Urinary bladder (tissue), 4 donors: ENCODE data around the gene NUMBL. TPM values are rescaled to one million over a fixed set of nuclear protein-coding genes. Genes with fewer than 3 reads are reported as not detected.

Experiments
- DNase-seq: peaks from one replicate; pipeline ENCODE4 v3.0.0-alpha.2; 2015; ENCODE audit errors: extremely low spot score
- H3K27ac ChIP-seq: one replicate; pipeline ENCODE4 v1.5.1; 2013; ENCODE audit warnings: low read depth, mild to moderate bottlenecking, moderate library complexity
- H3K36me3 ChIP-seq: one replicate; pipeline ENCODE4 v1.6.1; 2013; ENCODE audit warnings: mild to moderate bottlenecking, moderate library complexity; ENCODE audit not compliant: insufficient read depth
- H3K4me1 ChIP-seq: one replicate; pipeline ENCODE4 v1.6.1; 2013; ENCODE audit warnings: mild to moderate bottlenecking, moderate library complexity; ENCODE audit not compliant: insufficient read depth
- H3K4me3 ChIP-seq: one replicate; pipeline ENCODE4 v1.5.1; 2013; ENCODE audit warnings: low read depth, low read length
- WGBS: extraction: QIAGEN DNeasy Blood & Tissue Kit; methylation state at CpG from one replicate; pipeline ENCODE4 v1.1.7; 2013; 5-methylcytosine and 5-hydroxymethylcytosine counted together
- polyA plus RNA-seq: library from polyadenylated mRNA; stranded (reverse); fragments of 200-250 nt; gene quantifications from one replicate; pipeline ENCODE4 v1.2.3, GENCODE V29; 2013
- total RNA-seq: library from RNA; depleted of rRNA; stranded (reverse); fragments of >200 nt; gene quantifications from one replicate; pipeline ENCODE4 v1.2.3, GENCODE V29; 2014
- donor health status: healthy with polysubstance abuse.
- donor health status: healthy.

Gene NUMBL
- total and polyA plus RNA-seq, 2 donors = 22.8 to 63.3 TPM

GRCh38 chr19:40690693-40691420, 406 bp upstream of the NUMBL start:
- H3K27ac ChIP-seq = peak overlapping the region; percentile 84
- DNase-seq = peak; percentile 76
- H3K36me3 ChIP-seq = peaks cover 7% of the 10 kb centered on the region
- H3K4me3 ChIP-seq = peak overlapping the region; percentile 75
- no peaks in the 10 kb centered on the region for H3K4me1 ChIP-seq
- WGBS = 2% methylated on average over 56 of the region's 56 CpGs

GRCh38 chr19:40689339-40690049, 957 bp downstream of the NUMBL start:
- Histone ChIP-seq H3K27ac (peak overlapping the region; percentile 44), H3K4me3 (peak overlapping the region; percentile 75), H3K4me1 (no peaks in the 10 kb centered on the region), H3K36me3 (peaks cover 3% of the 10 kb centered on the region)
- no peak for DNase-seq
- WGBS = 20% methylated on average over 18 of the region's 18 CpGs

GRCh38 chr19:40688987-40689338, 1.5 kb downstream of the NUMBL start:
- DNase-seq = no peak
- Histone ChIP-seq H3K27ac (no peak overlapping the region), H3K4me1 (no peaks in the 10 kb centered on the region), H3K4me3 (peak overlapping the region; percentile 75), H3K36me3 (no peaks in the 10 kb centered on the region)
- WGBS = 36% methylated on average over 4 of the region's 4 CpGs

- Histone ChIP-seq H3K4me1 (no peaks in the 10 kb centered on the region), H3K27ac (no peak overlapping the region), H3K36me3 (no peaks in the 10 kb centered on the region), H3K4me3 (no peak overlapping the region)
- DNase-seq = no peak
- 65% methylated on average over 1 of the region's 1 CpG for WGBS
These were observed 2.1 kb downstream of the NUMBL start for GRCh38 chr19:40688309-40688708.

- Histone ChIP-seq H3K4me3 (no peak overlapping the region), H3K36me3 (no peaks in the 10 kb centered on the region)
These were observed 2.9 kb downstream of the NUMBL start for GRCh38 chr19:40687525-40688016.

GRCh38 chr19:40686882-40687524, 3.4 kb downstream of the NUMBL start:
- WGBS = 76% methylated on average over 14 of the region's 14 CpGs
- no peaks in the 10 kb centered on the region for H3K4me1 ChIP-seq
- no peak for DNase-seq
- H3K4me3 ChIP-seq = no peak overlapping the region
- H3K27ac ChIP-seq = no peak overlapping the region
- H3K36me3 ChIP-seq = no peaks in the 10 kb centered on the region

More at GRCh38 chr19:40687525-40688016, 2.9 kb downstream of the NUMBL start:
- DNase-seq = no peak
- WGBS = 44% methylated on average over 12 of the region's 12 CpGs
- Histone ChIP-seq H3K4me1 (no peaks in the 10 kb centered on the region), H3K27ac (no peak overlapping the region)

- no peaks in the 10 kb centered on the region for H3K36me3 ChIP-seq
- WGBS = 61% methylated on average over 6 of the region's 6 CpGs
These were observed 4.9 kb downstream of the NUMBL start for GRCh38 chr19:40685563-40685962.

GRCh38 chr19:40685016-40685526, 5.4 kb downstream of the NUMBL start:
- Histone ChIP-seq H3K4me1 (no peaks in the 10 kb centered on the region), H3K4me3 (no peak overlapping the region), H3K27ac (no peak overlapping the region), H3K36me3 (no peaks in the 10 kb centered on the region)
- WGBS = 82% methylated on average over 3 of the region's 3 CpGs
- DNase-seq = no peak

More at GRCh38 chr19:40685563-40685962, 4.9 kb downstream of the NUMBL start:
- Histone ChIP-seq H3K4me1 (no peaks in the 10 kb centered on the region), H3K27ac (no peak overlapping the region), H3K4me3 (no peak overlapping the region)
- no peak for DNase-seq

- no peak overlapping the region for H3K4me3 ChIP-seq
- no peak for DNase-seq
- H3K4me1 ChIP-seq = no peaks in the 10 kb centered on the region
- H3K36me3 ChIP-seq = no peaks in the 10 kb centered on the region
- WGBS = 94% methylated on average over 32 of the region's 32 CpGs
- H3K27ac ChIP-seq = no peak overlapping the region
These were observed 6.2 kb downstream of the NUMBL start for GRCh38 chr19:40684280-40684679.

- Histone ChIP-seq H3K36me3 (no peaks in the 10 kb centered on the region), H3K4me3 (no peak overlapping the region), H3K27ac (no peak overlapping the region), H3K4me1 (no peaks in the 10 kb centered on the region)
- DNase-seq = no peak
- 93% methylated on average over 9 of the region's 9 CpGs for WGBS
These were observed 7.0 kb downstream of the NUMBL start for GRCh38 chr19:40683437-40683836.

- Histone ChIP-seq H3K4me3 (no peak overlapping the region), H3K27ac (no peak overlapping the region), H3K36me3 (no peaks in the 10 kb centered on the region), H3K4me1 (no peaks in the 10 kb centered on the region)
- DNase-seq = no peak
- WGBS = 90% methylated on average over 18 of the region's 18 CpGs
These were observed 8.0 kb downstream of the NUMBL start for GRCh38 chr19:40682431-40682964.

- Histone ChIP-seq H3K36me3 (peaks cover 4% of the 10 kb centered on the region), H3K27ac (no peak overlapping the region), H3K4me1 (no peaks in the 10 kb centered on the region), H3K4me3 (no peak overlapping the region)
- DNase-seq = no peak
- 90% methylated on average over 4 of the region's 4 CpGs for WGBS
These were observed 9.4 kb downstream of the NUMBL start for GRCh38 chr19:40681039-40681438.

- Histone ChIP-seq H3K36me3 (peaks cover 10% of the 10 kb centered on the region), H3K4me3 (no peak overlapping the region), H3K27ac (no peak overlapping the region), H3K4me1 (no peaks in the 10 kb centered on the region)
- 95% methylated on average over 23 of the region's 23 CpGs for WGBS
- no peak for DNase-seq
These were observed 13.3 kb downstream of the NUMBL start for GRCh38 chr19:40677156-40677555.
